Stimulated activated CD4-positive, alpha-beta T cell treated with anti-CD3 and anti-CD28 coated beads, Interleukin-1b, Interleukin-23, amount 100 ng/mL, for 48 hours (primary cell): Measurements from ENCODE around the gene SLC7A4.
"Not testable (repeated sequence)": the region's sequence is repeated elsewhere in the genome, so short reads cannot be mapped to it uniquely, and the experiment has no call there.

ENCODE experiments used
- DNase-seq: peaks from one replicate; pipeline ENCODE4 v3.0.0-alpha.2; 2020

Gene SLC7A4

GRCh38 chr22:21014726-21015465 lies 17.5 kb downstream of the SLC7A4 start, which contains the start of gene P2RX6:
Gene P2RX6 (plus strand): TSS chr22:21015165. CDS start chr22:21015175, 10 bp downstream.
- no peak for DNase-seq

GRCh38 chr22:21014202-21014725 lies 18.1 kb downstream of the SLC7A4 start:
- DNase-seq, result peak; percentile 86

GRCh38 chr22:21013657-21014201 lies 18.6 kb downstream of the SLC7A4 start:
- no peak for DNase-seq

- no peak for DNase-seq
These were observed 19.6 kb downstream of the SLC7A4 start for GRCh38 chr22:21012446-21013407.

- no peak for DNase-seq
These were observed 21.8 kb downstream of the SLC7A4 start for GRCh38 chr22:21010426-21011113.

- no peak for DNase-seq
These were observed 22.5 kb downstream of the SLC7A4 start for GRCh38 chr22:21009638-21010425.

- DNase-seq, result not testable (repeated sequence)
These were observed 23.2 kb downstream of the SLC7A4 start for GRCh38 chr22:21009208-21009607.

- DNase-seq, result no peak
These were observed 28.6 kb downstream of the SLC7A4 start for GRCh38 chr22:21003782-21004181.

GRCh38 chr22:21001601-21002325 lies 30.6 kb downstream of the SLC7A4 start, which contains the start of gene THAP7:
Gene THAP7 (minus strand): TSS chr22:21002118. CDS start chr22:21001911, 207 bp downstream.
- peak; percentile 97 for DNase-seq

- no peak for DNase-seq
These were observed 31.3 kb downstream of the SLC7A4 start for GRCh38 chr22:21000987-21001600.

- no peak for DNase-seq
These were observed 32.0 kb downstream of the SLC7A4 start for GRCh38 chr22:21000207-21000986.

GRCh38 chr22:20999350-21000206 lies 32.8 kb downstream of the SLC7A4 start:
- no peak for DNase-seq

- DNase-seq, result no peak
These were observed 33.7 kb downstream of the SLC7A4 start for GRCh38 chr22:20998411-20999336.

- no peak for DNase-seq
These were observed 34.7 kb downstream of the SLC7A4 start for GRCh38 chr22:20997536-20998257.

GRCh38 chr22:20996598-20997535 lies 35.5 kb downstream of the SLC7A4 start:
- no peak for DNase-seq

GRCh38 chr22:20996031-20996410 lies 36.3 kb downstream of the SLC7A4 start:
- DNase-seq, result no peak
